ENCODE results near the gene KLHL9. TPM values are rescaled to one million over a fixed set of nuclear protein-coding genes. Genes with fewer than 3 reads are reported as not detected.
A peak's percentile ranks its signal among the peaks of the same experiment; 100 is the strongest.
"Not testable (repeated sequence)": the region's sequence is repeated elsewhere in the genome, so short reads cannot be mapped to it uniquely, and the experiment has no call there.

The KLHL9 gene
- 10 to 100 TPM; 10.8 to 14.3 (median 11.9) TPM for total RNA-seq
- 1 to 10 TPM; 6.0 to 6.4 TPM for polyA plus RNA-seq
- long read RNA-seq, donor 1, full-length matches to known transcripts, result 46 of 53 reads
- long read RNA-seq, donor 1, partial matches to known transcripts, result 2 of 53 reads
- long read RNA-seq, donor 1, other reads (novel, unspliced or antisense), result 5 of 53 reads
- long read RNA-seq, donor 2, full-length matches to known transcripts, result 44 of 52 reads
- long read RNA-seq, donor 2, partial matches to known transcripts, result 0 of 52 reads
- long read RNA-seq, donor 2, other reads (novel, unspliced or antisense), result 8 of 52 reads
- long read RNA-seq, donor 3, full-length matches to known transcripts, result 56 of 67 reads
- long read RNA-seq, donor 3, partial matches to known transcripts, result 0 of 67 reads
- long read RNA-seq, donor 3, other reads (novel, unspliced or antisense), result 11 of 67 reads

- no peaks in the 10 kb centered on the region for H3K9me3 ChIP-seq
- intact Hi-C loops (cut with DNase I), result loop anchor here in 4 of 10 donors (5.0 kb wide), 2 partner anchors 57 to 467 kb away; partner anchors contain the start of gene MTAP (in 3 of the 4)
- H3K36me3 ChIP-seq, result peaks cover 0 to 36% (median 0%) of the 10 kb centered on the region in 9 donors
- peak within 1 kb of the TSS; percentile 77 to 96 (median 84) for H3K4me3 ChIP-seq
- peaks cover 6 to 51% (median 45%) of the 10 kb centered on the region in 9 donors for H3K4me1 ChIP-seq
- TF ChIP-seq CTCF (IDR thresholded peaks at IDR 0.05), result no peak
- DNase-seq (peak; percentile 94 to 95), ATAC-seq (peak; percentile 99 to 100 (median 100))
- 0 to 1% methylated on average over 54 to 55 of the region's 55 CpGs for WGBS, 2 donors
- no peaks in the 10 kb centered on the region for H3K27me3 ChIP-seq
- peak within 1 kb of the TSS; percentile 63 to 99 (median 95) for H3K27ac ChIP-seq
Observed at GRCh38 chr9:21334701-21335632, at the start of gene KLHL9. KLHL9 (minus strand) TSS chr9:21335404; CDS start chr9:21334859, 545 bp downstream.

GRCh38 chr9:21383627-21384026 lies 48.4 kb upstream of the KLHL9 start:
- no peaks in the 10 kb centered on the region for H3K9me3 ChIP-seq
- ATAC-seq, result no peak
- no peaks in the 10 kb centered on the region for H3K36me3 ChIP-seq
- peaks cover 0 to 19% (median 0%) of the 10 kb centered on the region in 9 donors for H3K4me1 ChIP-seq
- no peak overlapping the region for H3K27ac ChIP-seq
- intact Hi-C loops (cut with DNase I), result no loop called here
- no peak for TF ChIP-seq CTCF (IDR thresholded peaks at IDR 0.05)
- WGBS, 2 donors, result 61 to 66% methylated on average over 4 of the region's 4 CpGs
- DNase-seq, result no peak
- no peak overlapping the region for H3K4me3 ChIP-seq
- H3K27me3 ChIP-seq, result peaks cover 4 to 96% (median 56%) of the 10 kb centered on the region in 7 donors

- no peak for ATAC-seq
- Histone ChIP-seq H3K27me3 (peaks cover 4 to 90% (median 43%) of the 10 kb centered on the region in 7 donors), H3K4me3 (no peak overlapping the region), H3K9me3 (no peaks in the 10 kb centered on the region), H3K36me3 (no peaks in the 10 kb centered on the region), H3K4me1 (peaks cover 0 to 19% (median 0%) of the 10 kb centered on the region in 9 donors), H3K27ac (no peak overlapping the region)
- no peak for DNase-seq
- WGBS, 2 donors, result 40 to 41% methylated on average over 5 of the region's 5 CpGs
- no peak for TF ChIP-seq CTCF (IDR thresholded peaks at IDR 0.05)
- intact Hi-C loops (cut with DNase I), result no loop called here
Observed at GRCh38 chr9:21381448-21382339, 46.5 kb upstream of the KLHL9 start.

GRCh38 chr9:21371467-21371866 lies 36.3 kb upstream of the KLHL9 start:
- H3K27me3 ChIP-seq, result peaks cover 0 to 28% (median 15%) of the 10 kb centered on the region in 7 donors
- DNase-seq; H3K36me3 ChIP-seq; H3K4me3 ChIP-seq; ATAC-seq; H3K9me3 ChIP-seq; intact Hi-C loops (cut with DNase I); H3K27ac ChIP-seq; H3K4me1 ChIP-seq: not testable (repeated sequence)
- 60 to 66% methylated on average over 4 of the region's 4 CpGs for WGBS, 2 donors
